Measurements from ENCODE around the gene TDRKH.
A peak's percentile ranks its signal among the peaks of the same experiment; 100 is the strongest.
"Not testable (repeated sequence)": the region's sequence is repeated elsewhere in the genome, so short reads cannot be mapped to it uniquely, and the experiment has no call there.

Gene TDRKH

GRCh38 chr1:151807131-151807530, 16.8 kb upstream of the TDRKH start:
- intact Hi-C loops (cut with DNase I) = no loop called here
- peak in 3 of 42 donors; percentile 18 to 43 (median 22) for DNase-seq

- intact Hi-C loops (cut with DNase I) = no loop called here
- DNase-seq = peak in 1 of 42 donors; percentile 13
Observed at GRCh38 chr1:151806170-151806569, 15.9 kb upstream of the TDRKH start.

GRCh38 chr1:151805066-151805820, 14.9 kb upstream of the TDRKH start, which contains the start of gene LINGO4:
Gene LINGO4 (minus strand): TSS chr1:151805419. CDS start chr1:151802704, 2,715 bp downstream.
- peak in 1 of 42 donors; percentile 30 for DNase-seq
- intact Hi-C loops (cut with DNase I) = no loop called here

- intact Hi-C loops (cut with DNase I) = no loop called here
- DNase-seq = no peak
Observed at GRCh38 chr1:151803915-151804314, 13.6 kb upstream of the TDRKH start.

- DNase-seq = no peak
- intact Hi-C loops (cut with DNase I) = no loop called here
Observed at GRCh38 chr1:151803164-151803563, 12.9 kb upstream of the TDRKH start.

GRCh38 chr1:151802372-151802771, 12.1 kb upstream of the TDRKH start:
- intact Hi-C loops (cut with DNase I) = no loop called here
- peak in 1 of 42 donors; percentile 2 for DNase-seq

GRCh38 chr1:151801846-151802245, 11.5 kb upstream of the TDRKH start:
- intact Hi-C loops (cut with DNase I) = no loop called here
- DNase-seq = peak in 1 of 42 donors; percentile 5

- peak in 2 of 42 donors; percentile 7 to 8 for DNase-seq
- intact Hi-C loops (cut with DNase I) = no loop called here
Observed at GRCh38 chr1:151801310-151801820, 11.1 kb upstream of the TDRKH start.

GRCh38 chr1:151800830-151801229, 10.5 kb upstream of the TDRKH start:
- intact Hi-C loops (cut with DNase I) = no loop called here
- peak in 1 of 42 donors; percentile 16 for DNase-seq

- intact Hi-C loops (cut with DNase I) = no loop called here
- peak in 39 of 42 donors; percentile 16 to 85 (median 55) for DNase-seq
Observed at GRCh38 chr1:151799179-151800022, 9.1 kb upstream of the TDRKH start.

- DNase-seq = no peak
- intact Hi-C loops (cut with DNase I) = no loop called here
Observed at GRCh38 chr1:151798571-151798970, 8.3 kb upstream of the TDRKH start.

- intact Hi-C loops (cut with DNase I) = loop anchor here (2.0 kb wide), 1 partner anchor 48 kb away; the partner anchor contains the start of gene C2CD4D
- peak in 23 of 42 donors; percentile 8 to 48 (median 26) for DNase-seq
Observed at GRCh38 chr1:151790940-151791651, 796 bp upstream of the TDRKH start.

- intact Hi-C loops (cut with DNase I) = no loop called here
- no peak for DNase-seq
Observed at GRCh38 chr1:151787689-151788088, 2.6 kb downstream of the TDRKH start.

- intact Hi-C loops (cut with DNase I) = no loop called here
- peak in 1 of 42 donors; percentile 13 for DNase-seq
Observed at GRCh38 chr1:151783796-151784195, 6.5 kb downstream of the TDRKH start.

- DNase-seq = no peak
- intact Hi-C loops (cut with DNase I) = no loop called here
Observed at GRCh38 chr1:151782741-151783140, 7.6 kb downstream of the TDRKH start.

- DNase-seq; intact Hi-C loops (cut with DNase I): not testable (repeated sequence)
Observed at GRCh38 chr1:151782026-151782425, 8.3 kb downstream of the TDRKH start.

GRCh38 chr1:151780736-151781135, 9.6 kb downstream of the TDRKH start:
- intact Hi-C loops (cut with DNase I); DNase-seq: not testable (repeated sequence)

GRCh38 chr1:151779852-151780251, 10.4 kb downstream of the TDRKH start:
- DNase-seq = no peak
- intact Hi-C loops (cut with DNase I) = no loop called here

GRCh38 chr1:151777317-151777716, 13.0 kb downstream of the TDRKH start:
- DNase-seq = no peak
- intact Hi-C loops (cut with DNase I) = no loop called here

All from head of caudate nucleus (tissue), 42 donors.